NB4 (cell line): ENCODE data around the gene GPATCH8.
A peak's percentile ranks its signal among the peaks of the same experiment; 100 is the strongest.

Experiments
- POLR2A ChIP-seq: IDR thresholded peaks from 2 replicates; pipeline ENCODE4 v1.6.1; 2011; ENCODE audit warnings: mild to moderate bottlenecking; ENCODE audit not compliant: insufficient read length; ENCODE audit errors: extremely low read depth
- TF ChIP-seq, protein P1 (sequence below): IDR thresholded peaks from one replicate; pipeline ENCODE4 v1.5.1; 2012; ENCODE audit warnings: low read depth, low read length

DNA sequence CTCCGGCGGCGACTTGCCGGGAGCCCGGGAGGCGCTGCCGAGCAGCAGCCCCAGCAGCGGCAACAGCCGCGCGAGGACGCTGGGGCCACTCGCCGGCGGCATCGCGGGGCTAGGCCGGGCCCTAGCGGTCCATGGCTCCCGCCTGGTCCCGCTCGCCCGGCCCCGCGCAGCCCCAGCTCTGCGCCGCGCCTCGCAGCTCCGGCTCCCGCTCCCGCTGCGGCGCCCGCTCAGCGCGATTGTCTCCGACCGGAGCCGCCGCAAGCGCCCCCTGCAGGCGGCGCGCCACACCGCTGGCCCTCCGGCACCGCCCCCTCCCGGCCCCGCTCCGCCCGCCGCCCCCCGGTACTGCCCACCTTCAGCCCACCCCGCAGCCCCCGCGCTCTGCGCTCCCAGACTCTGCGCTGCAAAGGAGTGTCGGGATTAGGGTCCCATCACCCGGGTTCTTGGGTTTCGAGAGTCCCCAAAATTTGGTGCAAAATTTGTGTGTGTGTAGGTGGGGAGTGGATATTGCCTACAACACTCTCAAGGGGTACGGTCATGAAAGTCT, 139.5 kb downstream of the GPATCH8 start, which contains the start of gene FAM171A2:
- TF ChIP-seq, protein P1, sequence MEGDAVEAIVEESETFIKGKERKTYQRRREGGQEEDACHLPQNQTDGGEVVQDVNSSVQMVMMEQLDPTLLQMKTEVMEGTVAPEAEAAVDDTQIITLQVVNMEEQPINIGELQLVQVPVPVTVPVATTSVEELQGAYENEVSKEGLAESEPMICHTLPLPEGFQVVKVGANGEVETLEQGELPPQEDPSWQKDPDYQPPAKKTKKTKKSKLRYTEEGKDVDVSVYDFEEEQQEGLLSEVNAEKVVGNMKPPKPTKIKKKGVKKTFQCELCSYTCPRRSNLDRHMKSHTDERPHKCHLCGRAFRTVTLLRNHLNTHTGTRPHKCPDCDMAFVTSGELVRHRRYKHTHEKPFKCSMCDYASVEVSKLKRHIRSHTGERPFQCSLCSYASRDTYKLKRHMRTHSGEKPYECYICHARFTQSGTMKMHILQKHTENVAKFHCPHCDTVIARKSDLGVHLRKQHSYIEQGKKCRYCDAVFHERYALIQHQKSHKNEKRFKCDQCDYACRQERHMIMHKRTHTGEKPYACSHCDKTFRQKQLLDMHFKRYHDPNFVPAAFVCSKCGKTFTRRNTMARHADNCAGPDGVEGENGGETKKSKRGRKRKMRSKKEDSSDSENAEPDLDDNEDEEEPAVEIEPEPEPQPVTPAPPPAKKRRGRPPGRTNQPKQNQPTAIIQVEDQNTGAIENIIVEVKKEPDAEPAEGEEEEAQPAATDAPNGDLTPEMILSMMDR, result peak; percentile 24
- peak; percentile 23 for TF ChIP-seq POLR2A
